Esophagus squamous epithelium (tissue), 5 donors: ENCODE data around the gene TNFSF10. TPM values are rescaled to one million over a fixed set of nuclear protein-coding genes. Genes with fewer than 3 reads are reported as not detected.

Experiments used
- DNase-seq: peaks from one replicate; lab custom pipeline; 2025; lab: John Stamatoyannopoulos, UW
- H3K27ac ChIP-seq, 4 donors: fragments of 200-600 bp; sonication (generic); one replicate each; pipeline ENCODE4 v1.5.1; 2016 to 2019; ENCODE audit warnings: mild to moderate bottlenecking in 1 of 4
- H3K27me3 ChIP-seq, 4 donors: fragments of 200-600 bp; sonication (generic); 1 replicate in 3 of 4; 2 replicates in 1 of 4; pipeline versions ENCODE4 v1.5.1 to v1.6.0; 2017 to 2021; ENCODE audit warnings: antibody characterized with exemption in 1 of 4
- H3K36me3 ChIP-seq, 3 donors: fragments of 200-600 bp; sonication (generic); one replicate each; pipeline ENCODE4 v1.5.1; 2016 to 2019
- H3K4me1 ChIP-seq, 3 donors: fragments of 200-600 bp; sonication (generic); one replicate each; pipeline ENCODE4 v1.5.1; 2017 to 2019
- H3K4me3 ChIP-seq, 4 donors: fragments of 200-600 bp; sonication (generic); 1 replicate in 3 of 4; 2 replicates in 1 of 4; pipeline ENCODE4 v1.5.1; 2016 to 2019; ENCODE audit warnings: mild to moderate bottlenecking in 2 of 4, moderate library complexity in 1 of 4
- H3K9me3 ChIP-seq, 3 donors: fragments of 200-600 bp; sonication (generic); one replicate each; pipeline ENCODE4 v1.5.1; 2016 to 2019
- POLR2A ChIP-seq, 4 donors: fragments of 450-650 bp; IDR thresholded peaks; one replicate each; pipeline ENCODE4 v1.6.1; 2017; ENCODE audit warnings: antibody characterized with exemption in 4 of 4, mild to moderate bottlenecking in 4 of 4, moderate library complexity in 3 of 4
- WGBS, 2 donors: methylation state at CpG; one replicate each; pipeline ENCODE4 v1.1.5; 2018; 5-methylcytosine and 5-hydroxymethylcytosine counted together
- intact Hi-C: fragments of 100-400 bp; cut with DNase I; formaldehyde crosslinking; loops from one replicate; pipeline ENCODE4 v1.15.0; 2022
- total RNA-seq, 4 donors: library from RNA; depleted of rRNA; stranded (reverse); fragments of >200 nt; gene quantifications; one replicate each; pipeline ENCODE4 v1.1.0, GENCODE V29; 2016
- TF ChIP-seq, protein P1 (sequence below), 6 experiments: fragments of 450-650 bp in 4 of 6; fragments of 200-600 bp in 2 of 6; sonication (generic) in 2 of 6; IDR thresholded peaks; one replicate each; pipeline ENCODE4 v1.5.1; 2016 to 2019; ENCODE audit warnings: antibody characterized with exemption in 6 of 6, mild to moderate bottlenecking in 4 of 6, moderate library complexity in 4 of 6
- donor health status: DM: yes; HTN: yes; CAD: no.

The TNFSF10 gene
- total RNA-seq, 4 donors from 2014 or later: 61.7 to 128 (median 83.8) TPM

DNA sequence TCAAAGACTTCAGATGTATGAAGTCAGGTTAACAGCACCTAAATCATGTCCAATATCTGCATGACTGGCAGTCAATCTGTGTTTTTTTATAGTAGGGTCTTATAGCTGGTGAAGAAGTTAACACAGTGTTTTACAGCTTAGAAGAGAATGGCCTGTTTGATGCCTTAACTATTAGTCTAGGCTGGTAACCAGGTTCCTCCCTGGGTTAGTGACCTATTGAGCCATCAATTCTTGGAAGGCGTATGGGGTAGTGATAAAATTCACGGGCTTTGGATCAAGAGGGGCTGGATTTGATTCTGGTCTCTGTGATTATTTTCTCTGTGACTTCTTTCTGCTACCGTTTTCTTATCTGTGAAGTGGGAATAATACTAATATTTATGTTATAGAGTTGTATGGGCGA, 16.0 kb upstream of the TNFSF10 start:
- intact Hi-C loops: no loop called here
- peak overlapping the region in 2 of 4 donors; percentile 80 to 83 for H3K27ac ChIP-seq
- no peaks in the 10 kb centered on the region for H3K36me3 ChIP-seq
- 84 to 86% methylated on average over 4 of the region's 4 CpGs for WGBS, 2 donors
- H3K27me3 ChIP-seq: no peaks in the 10 kb centered on the region
- H3K4me1 ChIP-seq: peaks cover 13 to 54% (median 16%) of the 10 kb centered on the region in 3 donors
- no peak overlapping the region for H3K4me3 ChIP-seq
- no peaks in the 10 kb centered on the region for H3K9me3 ChIP-seq
- TF ChIP-seq, protein P1, sequence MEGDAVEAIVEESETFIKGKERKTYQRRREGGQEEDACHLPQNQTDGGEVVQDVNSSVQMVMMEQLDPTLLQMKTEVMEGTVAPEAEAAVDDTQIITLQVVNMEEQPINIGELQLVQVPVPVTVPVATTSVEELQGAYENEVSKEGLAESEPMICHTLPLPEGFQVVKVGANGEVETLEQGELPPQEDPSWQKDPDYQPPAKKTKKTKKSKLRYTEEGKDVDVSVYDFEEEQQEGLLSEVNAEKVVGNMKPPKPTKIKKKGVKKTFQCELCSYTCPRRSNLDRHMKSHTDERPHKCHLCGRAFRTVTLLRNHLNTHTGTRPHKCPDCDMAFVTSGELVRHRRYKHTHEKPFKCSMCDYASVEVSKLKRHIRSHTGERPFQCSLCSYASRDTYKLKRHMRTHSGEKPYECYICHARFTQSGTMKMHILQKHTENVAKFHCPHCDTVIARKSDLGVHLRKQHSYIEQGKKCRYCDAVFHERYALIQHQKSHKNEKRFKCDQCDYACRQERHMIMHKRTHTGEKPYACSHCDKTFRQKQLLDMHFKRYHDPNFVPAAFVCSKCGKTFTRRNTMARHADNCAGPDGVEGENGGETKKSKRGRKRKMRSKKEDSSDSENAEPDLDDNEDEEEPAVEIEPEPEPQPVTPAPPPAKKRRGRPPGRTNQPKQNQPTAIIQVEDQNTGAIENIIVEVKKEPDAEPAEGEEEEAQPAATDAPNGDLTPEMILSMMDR (IDR thresholded peaks at IDR 0.05): no peak
- TF ChIP-seq POLR2A (IDR thresholded peaks at IDR 0.05): no peak
- DNase-seq: no peak

DNA sequence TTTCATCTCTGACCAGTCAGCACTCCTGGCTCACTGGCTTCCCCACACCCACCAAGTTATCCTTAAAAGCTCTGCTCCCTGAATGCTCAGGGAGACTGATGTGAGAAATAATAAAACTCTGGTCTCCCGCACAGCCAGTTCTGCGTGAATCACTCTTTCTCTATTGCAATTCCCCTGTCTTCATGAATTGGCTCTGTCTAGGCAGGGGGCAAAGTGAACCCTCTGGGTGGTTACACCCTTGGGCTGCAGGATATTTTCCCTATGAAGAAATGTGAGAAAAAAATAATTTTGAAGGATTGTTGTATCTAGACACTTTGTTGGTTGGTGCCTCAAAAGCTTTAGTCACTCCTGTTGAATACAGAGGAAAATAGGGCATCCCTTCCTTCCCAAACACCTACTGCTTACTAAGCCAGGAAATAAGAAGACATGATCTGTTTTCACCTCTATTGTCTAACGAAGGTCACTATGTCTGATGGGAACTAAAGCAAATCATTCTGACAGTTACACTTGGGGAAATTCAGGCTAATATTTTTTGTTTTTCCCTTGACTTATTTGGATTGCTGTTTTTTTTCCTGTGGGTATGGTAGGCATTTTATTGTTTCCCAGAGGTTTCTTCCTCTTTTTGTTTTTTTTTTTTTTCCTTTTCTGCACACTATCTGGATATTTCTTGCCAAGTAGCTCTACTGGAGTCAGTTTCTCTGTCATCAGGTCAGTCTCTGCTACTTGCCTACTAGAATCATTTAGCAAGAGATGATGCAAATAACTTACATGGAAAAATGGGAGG, 15.3 kb upstream of the TNFSF10 start:
- H3K4me1 ChIP-seq: peaks cover 13 to 54% (median 16%) of the 10 kb centered on the region in 3 donors
- H3K27me3 ChIP-seq: no peaks in the 10 kb centered on the region
- H3K36me3 ChIP-seq: no peaks in the 10 kb centered on the region
- WGBS, 2 donors: 60 to 79% methylated on average over 3 of the region's 3 CpGs
- intact Hi-C loops: no loop called here
- no peak overlapping the region for H3K4me3 ChIP-seq
- peak overlapping the region; percentile 3 to 83 (median 74) for H3K27ac ChIP-seq
- no peaks in the 10 kb centered on the region for H3K9me3 ChIP-seq
- TF ChIP-seq, protein P1 (IDR thresholded peaks at IDR 0.05): no peak
- no peak for TF ChIP-seq POLR2A (IDR thresholded peaks at IDR 0.05)
- DNase-seq: no peak

DNA sequence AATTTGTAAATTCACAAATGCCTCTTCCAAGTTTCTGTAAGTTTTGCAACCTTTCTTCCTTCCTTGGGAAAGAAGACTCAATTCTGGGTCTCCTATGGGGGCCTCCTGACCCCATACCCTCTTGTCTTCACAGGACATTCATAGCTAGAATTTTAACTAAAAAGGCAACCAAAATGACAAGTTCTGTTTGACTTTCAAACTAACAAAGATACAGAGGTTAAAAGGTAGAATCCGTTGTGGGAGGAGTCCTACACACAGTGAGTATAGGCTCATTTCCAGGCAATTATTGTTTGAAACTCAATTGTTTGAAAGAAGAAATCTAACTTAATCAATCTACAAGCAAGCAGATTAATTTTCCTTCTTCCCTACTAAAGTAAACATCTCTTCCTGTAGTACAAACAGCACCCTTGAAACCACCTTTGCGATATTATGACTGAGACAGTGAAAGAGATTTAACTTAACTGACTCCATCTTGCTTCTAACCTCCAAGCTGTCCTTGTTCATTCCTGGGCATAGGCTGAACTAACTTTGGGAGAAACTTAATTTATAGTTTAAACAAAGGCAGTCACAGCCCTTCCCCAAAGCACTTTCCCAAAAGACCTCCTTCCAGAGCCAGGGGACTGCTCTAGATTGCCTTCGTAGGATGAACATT, 14.4 kb upstream of the TNFSF10 start:
- TF ChIP-seq, protein P1 (IDR thresholded peaks at IDR 0.05): no peak
- no peak for TF ChIP-seq POLR2A (IDR thresholded peaks at IDR 0.05)
- intact Hi-C loops: no loop called here
- Histone ChIP-seq H3K36me3 (no peaks in the 10 kb centered on the region), H3K9me3 (no peaks in the 10 kb centered on the region), H3K4me1 (peaks cover 13 to 49% (median 16%) of the 10 kb centered on the region in 3 donors), H3K27me3 (no peaks in the 10 kb centered on the region), H3K4me3 (no peak overlapping the region), H3K27ac (peak overlapping the region; percentile 53 to 83 (median 74))
- 48 to 53% methylated on average over 3 of the region's 3 CpGs for WGBS, 2 donors
- no peak for DNase-seq

DNA sequence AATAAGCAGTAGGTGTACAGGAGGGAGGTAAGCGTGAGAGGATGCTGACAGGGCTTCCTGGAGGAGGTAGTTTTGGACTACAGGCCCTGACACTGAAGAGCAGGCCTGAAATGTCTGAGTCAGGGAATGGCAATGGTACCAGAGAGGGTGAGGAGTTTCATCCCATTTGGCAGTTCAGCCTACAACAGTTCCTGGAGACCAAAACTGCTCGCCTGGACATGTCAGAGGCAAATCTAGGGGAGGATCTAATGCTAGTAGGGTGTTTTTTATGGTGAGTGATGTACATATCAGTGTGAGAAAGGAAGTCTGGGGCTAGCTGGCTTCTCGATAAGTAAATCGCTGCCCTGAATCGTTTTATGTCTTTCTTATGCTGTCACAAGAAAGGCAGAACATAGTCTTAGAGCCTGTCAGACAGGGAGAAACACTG, 13.8 kb upstream of the TNFSF10 start:
- H3K27me3 ChIP-seq: no peaks in the 10 kb centered on the region
- 27 to 40% methylated on average over 5 of the region's 5 CpGs for WGBS, 2 donors
- peaks cover 13 to 44% (median 16%) of the 10 kb centered on the region in 3 donors for H3K4me1 ChIP-seq
- H3K27ac ChIP-seq: peak overlapping the region; percentile 53 to 83 (median 74)
- intact Hi-C loops: no loop called here
- no peaks in the 10 kb centered on the region for H3K36me3 ChIP-seq
- TF ChIP-seq, protein P1 (IDR thresholded peaks at IDR 0.05): no peak
- TF ChIP-seq POLR2A (IDR thresholded peaks at IDR 0.05): no peak
- H3K4me3 ChIP-seq: no peak overlapping the region
- DNase-seq: no peak
- no peaks in the 10 kb centered on the region for H3K9me3 ChIP-seq

DNA sequence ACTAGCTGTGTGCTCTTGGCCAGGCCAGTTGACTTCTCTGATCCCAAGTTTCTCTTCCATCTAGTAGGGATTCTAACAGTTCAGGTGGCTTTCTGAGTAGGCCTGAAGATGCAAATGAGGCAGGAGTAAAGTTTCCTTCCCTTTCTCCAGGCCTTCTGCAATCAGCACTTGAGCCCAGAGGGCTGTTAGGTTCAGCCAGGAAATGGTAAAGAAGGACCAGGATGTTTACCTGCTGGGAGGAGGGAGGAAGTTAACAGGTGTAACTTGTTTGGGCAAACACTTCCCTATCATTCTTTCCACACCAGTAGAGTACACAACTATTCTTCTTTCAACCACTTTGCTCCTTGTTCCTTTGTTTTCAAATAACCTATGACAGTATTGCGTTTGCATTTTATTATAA, 13.3 kb upstream of the TNFSF10 start:
- WGBS, 2 donors: 89 to 94% methylated on average over 1 of the region's 1 CpG
- no peaks in the 10 kb centered on the region for H3K9me3 ChIP-seq
- H3K4me1 ChIP-seq: peaks cover 9 to 39% (median 13%) of the 10 kb centered on the region in 3 donors
- H3K27me3 ChIP-seq: no peaks in the 10 kb centered on the region
- TF ChIP-seq POLR2A (IDR thresholded peaks at IDR 0.05): no peak
- TF ChIP-seq, protein P1 (IDR thresholded peaks at IDR 0.05): no peak
- no peak for DNase-seq
- peak overlapping the region; percentile 53 to 83 (median 74) for H3K27ac ChIP-seq
- intact Hi-C loops: no loop called here
- H3K36me3 ChIP-seq: no peaks in the 10 kb centered on the region
- H3K4me3 ChIP-seq: no peak overlapping the region
